Ishikawa (cell line): ENCODE measurements around the gene TYRO3.

Experiments
- CEBPB ChIP-seq: IDR thresholded peaks from 2 replicates; pipeline ENCODE4 v1.6.1; 2012
- CREB1 ChIP-seq: IDR thresholded peaks from 2 replicates; pipeline ENCODE4 v1.6.1; 2012; ENCODE audit warnings: low read depth
- EGR1 ChIP-seq: IDR thresholded peaks from 2 replicates; pipeline ENCODE4 v1.6.1; 2012
- EP300 ChIP-seq: IDR thresholded peaks from 2 replicates; pipeline ENCODE4 v1.6.1; 2012; ENCODE audit warnings: borderline replicate concordance
- FOXM1 ChIP-seq: IDR thresholded peaks from 2 replicates; pipeline ENCODE4 v1.6.1; 2012; ENCODE audit warnings: low read depth, borderline replicate concordance
- MAX ChIP-seq: IDR thresholded peaks from 2 replicates; pipeline ENCODE4 v1.6.1; 2012
- NFIC ChIP-seq: IDR thresholded peaks from 2 replicates; pipeline ENCODE4 v1.6.1; 2012
- RAD21 ChIP-seq: IDR thresholded peaks from 2 replicates; pipeline ENCODE4 v1.6.1; 2012; ENCODE audit warnings: low read depth
- TAF1 ChIP-seq: IDR thresholded peaks from 2 replicates; pipeline ENCODE4 v1.6.1; 2012; ENCODE audit warnings: low read depth, mild to moderate bottlenecking
- TCF12 ChIP-seq: IDR thresholded peaks from 2 replicates; pipeline ENCODE4 v1.6.1; 2012; ENCODE audit warnings: low read depth
- TEAD4 ChIP-seq: IDR thresholded peaks from 2 replicates; pipeline ENCODE4 v1.6.1; 2012
- USF1 ChIP-seq: IDR thresholded peaks from 2 replicates; pipeline ENCODE4 v1.6.1; 2012
- YY1 ChIP-seq: IDR thresholded peaks from 2 replicates; pipeline ENCODE4 v1.6.1; 2012; ENCODE audit warnings: low read depth
- ZBTB7A ChIP-seq: IDR thresholded peaks from 2 replicates; pipeline ENCODE4 v1.6.1; 2012; ENCODE audit warnings: low read depth
- TF ChIP-seq, protein P1 (sequence below): IDR thresholded peaks from 2 replicates; pipeline ENCODE4 v1.6.1; 2012; ENCODE audit warnings: low read depth, mild to moderate bottlenecking

TYRO3 gene

GRCh38 chr15:41565702-41566101 lies 6.7 kb downstream of the TYRO3 start:
- TF ChIP-seq ZBTB7A (no peak), EGR1 (no peak), TCF12 (no peak), EP300 (no peak), MAX (no peak), TAF1 (no peak)
- TF ChIP-seq, protein P1, sequence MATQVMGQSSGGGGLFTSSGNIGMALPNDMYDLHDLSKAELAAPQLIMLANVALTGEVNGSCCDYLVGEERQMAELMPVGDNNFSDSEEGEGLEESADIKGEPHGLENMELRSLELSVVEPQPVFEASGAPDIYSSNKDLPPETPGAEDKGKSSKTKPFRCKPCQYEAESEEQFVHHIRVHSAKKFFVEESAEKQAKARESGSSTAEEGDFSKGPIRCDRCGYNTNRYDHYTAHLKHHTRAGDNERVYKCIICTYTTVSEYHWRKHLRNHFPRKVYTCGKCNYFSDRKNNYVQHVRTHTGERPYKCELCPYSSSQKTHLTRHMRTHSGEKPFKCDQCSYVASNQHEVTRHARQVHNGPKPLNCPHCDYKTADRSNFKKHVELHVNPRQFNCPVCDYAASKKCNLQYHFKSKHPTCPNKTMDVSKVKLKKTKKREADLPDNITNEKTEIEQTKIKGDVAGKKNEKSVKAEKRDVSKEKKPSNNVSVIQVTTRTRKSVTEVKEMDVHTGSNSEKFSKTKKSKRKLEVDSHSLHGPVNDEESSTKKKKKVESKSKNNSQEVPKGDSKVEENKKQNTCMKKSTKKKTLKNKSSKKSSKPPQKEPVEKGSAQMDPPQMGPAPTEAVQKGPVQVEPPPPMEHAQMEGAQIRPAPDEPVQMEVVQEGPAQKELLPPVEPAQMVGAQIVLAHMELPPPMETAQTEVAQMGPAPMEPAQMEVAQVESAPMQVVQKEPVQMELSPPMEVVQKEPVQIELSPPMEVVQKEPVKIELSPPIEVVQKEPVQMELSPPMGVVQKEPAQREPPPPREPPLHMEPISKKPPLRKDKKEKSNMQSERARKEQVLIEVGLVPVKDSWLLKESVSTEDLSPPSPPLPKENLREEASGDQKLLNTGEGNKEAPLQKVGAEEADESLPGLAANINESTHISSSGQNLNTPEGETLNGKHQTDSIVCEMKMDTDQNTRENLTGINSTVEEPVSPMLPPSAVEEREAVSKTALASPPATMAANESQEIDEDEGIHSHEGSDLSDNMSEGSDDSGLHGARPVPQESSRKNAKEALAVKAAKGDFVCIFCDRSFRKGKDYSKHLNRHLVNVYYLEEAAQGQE: no peak

- TF ChIP-seq, protein P1: no peak
- peak; percentile 45; the same call in 1 of the 2 replicates for TF ChIP-seq NFIC
Observed at GRCh38 chr15:41566121-41566885, 7.3 kb downstream of the TYRO3 start.

DNA sequence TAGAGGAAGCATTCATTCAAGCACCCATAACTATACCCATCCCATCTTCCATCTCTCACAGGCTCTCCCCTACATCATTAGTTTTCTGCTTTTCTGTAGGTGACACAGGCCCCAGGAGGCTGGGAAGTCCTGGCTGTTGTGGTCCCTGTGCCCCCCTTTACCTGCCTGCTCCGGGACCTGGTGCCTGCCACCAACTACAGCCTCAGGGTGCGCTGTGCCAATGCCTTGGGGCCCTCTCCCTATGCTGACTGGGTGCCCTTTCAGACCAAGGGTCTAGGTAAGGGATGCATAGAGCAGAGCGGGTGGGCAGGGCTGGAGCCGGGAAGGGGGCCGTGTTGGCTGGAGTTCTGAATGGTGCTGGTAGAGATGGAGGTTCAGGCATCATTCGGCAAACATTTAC lies 8.2 kb downstream of the TYRO3 start:
- TF ChIP-seq EGR1 (no peak), TEAD4 (no peak), USF1 (no peak), CEBPB (no peak), CREB1 (no peak), YY1 (no peak), TCF12 (no peak), MAX (no peak), TAF1 (no peak), EP300 (no peak), ZBTB7A (no peak), FOXM1 (no peak), NFIC (no peak), RAD21 (no peak)
- TF ChIP-seq, protein P1: no peak

GRCh38 chr15:41567862-41568261 lies 8.8 kb downstream of the TYRO3 start:
- TF ChIP-seq, protein P1: no peak
- TF ChIP-seq NFIC (no peak), ZBTB7A (no peak), EP300 (no peak), USF1 (no peak), EGR1 (no peak), RAD21 (no peak), TAF1 (no peak), TCF12 (no peak), CREB1 (no peak), MAX (no peak)
